ENCODE measurements around the gene FAM89B.

Gene FAM89B

GRCh38 chr11:65592858-65593517 is 20.6 kb downstream of the FAM89B start:
- H3K9ac ChIP-seq = no peak overlapping the region
- H3K36me3 ChIP-seq (ENCODE audit: insufficient read depth) = no peaks in the 10 kb centered on the region
- H3K27ac ChIP-seq = no peak overlapping the region
- H3K4me1 ChIP-seq (ENCODE audit: low read depth, poor library complexity, severe bottlenecking) = peaks cover 46% of the 10 kb centered on the region
- no peak overlapping the region for H2AFZ ChIP-seq (ENCODE audit: low read depth)
- no peak for TF ChIP-seq CTCF (conservative IDR thresholded peaks at IDR 0.05; ENCODE audit: low read depth, low read length)
- no peak overlapping the region for H3K4me3 ChIP-seq (IDR thresholded peaks at IDR 0.05; ENCODE audit: insufficient read depth, low read depth, low read length)
- H3K79me2 ChIP-seq (ENCODE audit: insufficient read depth, low read depth) = no peaks in the 10 kb centered on the region
- no peaks in the 10 kb centered on the region for H4K20me1 ChIP-seq (ENCODE audit: insufficient read depth)
- no peak overlapping the region for H3K4me2 ChIP-seq
- H3K27me3 ChIP-seq (ENCODE audit: insufficient read depth, low read depth) = no peaks in the 10 kb centered on the region

GRCh38 chr11:65593518-65594414 is 21.4 kb downstream of the FAM89B start:
- Histone ChIP-seq H3K9ac (no peak overlapping the region), H3K27me3 (ENCODE audit: insufficient read depth, low read depth) (no peaks in the 10 kb centered on the region), H3K4me2 (no peak overlapping the region), H4K20me1 (ENCODE audit: insufficient read depth) (no peaks in the 10 kb centered on the region), H3K4me1 (ENCODE audit: low read depth, poor library complexity, severe bottlenecking) (peaks cover 41% of the 10 kb centered on the region), H2AFZ (ENCODE audit: low read depth) (no peak overlapping the region), H3K27ac (no peak overlapping the region), H3K36me3 (ENCODE audit: insufficient read depth) (no peaks in the 10 kb centered on the region), H3K4me3 (IDR thresholded peaks at IDR 0.05; ENCODE audit: insufficient read depth, low read depth, low read length) (no peak overlapping the region), H3K79me2 (ENCODE audit: insufficient read depth, low read depth) (no peaks in the 10 kb centered on the region)
- peak; percentile 65; the same call in 1 of the 2 replicates for TF ChIP-seq CTCF (conservative IDR thresholded peaks at IDR 0.05; ENCODE audit: low read depth, low read length)

GRCh38 chr11:65595131-65595530 is 22.8 kb downstream of the FAM89B start:
- no peak overlapping the region for H3K4me3 ChIP-seq (IDR thresholded peaks at IDR 0.05; ENCODE audit: insufficient read depth, low read depth, low read length)
- no peaks in the 10 kb centered on the region for H3K27me3 ChIP-seq (ENCODE audit: insufficient read depth, low read depth)
- no peak overlapping the region for H3K4me2 ChIP-seq
- H3K79me2 ChIP-seq (ENCODE audit: insufficient read depth, low read depth) = no peaks in the 10 kb centered on the region
- H2AFZ ChIP-seq (ENCODE audit: low read depth) = no peak overlapping the region
- H3K27ac ChIP-seq = no peak overlapping the region
- H3K4me1 ChIP-seq (ENCODE audit: low read depth, poor library complexity, severe bottlenecking) = peaks cover 28% of the 10 kb centered on the region
- TF ChIP-seq CTCF (conservative IDR thresholded peaks at IDR 0.05; ENCODE audit: low read depth, low read length) = no peak
- no peaks in the 10 kb centered on the region for H4K20me1 ChIP-seq (ENCODE audit: insufficient read depth)
- no peaks in the 10 kb centered on the region for H3K36me3 ChIP-seq (ENCODE audit: insufficient read depth)
- no peak overlapping the region for H3K9ac ChIP-seq

- Histone ChIP-seq H3K9ac (no peak within 1 kb of the TSS), H3K27ac (no peak within 1 kb of the TSS), H3K4me3 (IDR thresholded peaks at IDR 0.05; ENCODE audit: insufficient read depth, low read depth, low read length) (no peak within 1 kb of the TSS), H2AFZ (ENCODE audit: low read depth) (no peak within 1 kb of the TSS), H3K79me2 (ENCODE audit: insufficient read depth, low read depth) (no peaks in the 10 kb centered on the region), H3K27me3 (ENCODE audit: insufficient read depth, low read depth) (no peaks in the 10 kb centered on the region), H3K4me2 (no peak within 1 kb of the TSS), H4K20me1 (ENCODE audit: insufficient read depth) (no peaks in the 10 kb centered on the region), H3K4me1 (ENCODE audit: low read depth, poor library complexity, severe bottlenecking) (peaks cover 22% of the 10 kb centered on the region), H3K36me3 (ENCODE audit: insufficient read depth) (no peaks in the 10 kb centered on the region)
- TF ChIP-seq CTCF (conservative IDR thresholded peaks at IDR 0.05; ENCODE audit: low read depth, low read length) = no peak
These were observed 23.4 kb downstream of the FAM89B start, which contains the start of gene KCNK7 for GRCh38 chr11:65595543-65596281. TSS of gene KCNK7 (minus strand) at chr11:65595800. CDS start at chr11:65595772, 28 bp downstream.

Data from KMS-11 (cell line).